Adrenal gland (tissue), 5 donors: ENCODE data around the gene RPL13.

Experiments
- CTCF ChIP-seq, 6 experiments: fragments of 450-650 bp in 4 of 6; fragments of 200-600 bp in 2 of 6; sonication (generic) in 1 of 6; IDR thresholded peaks; 1 replicate in 5 of 6; 2 replicates in 1 of 6; pipeline versions ENCODE4 v1.5.1 to v1.8.0; 2016 to 2021; ENCODE audit warnings: antibody characterized with exemption in 6 of 6, mild to moderate bottlenecking in 2 of 6, moderate library complexity in 1 of 6
- POLR2A ChIP-seq, 2 donors: fragments of 450-650 bp; IDR thresholded peaks; one replicate each; pipeline ENCODE4 v1.6.1; 2017; ENCODE audit warnings: antibody characterized with exemption in 2 of 2, mild to moderate bottlenecking in 2 of 2, moderate library complexity in 1 of 2
- donor health status: DM: no; HTN: no; CAD: no.

- TF ChIP-seq CTCF (IDR thresholded peaks at IDR 0.05) (no peak), POLR2A (IDR thresholded peaks at IDR 0.05) (no peak)
These were observed 4.7 kb downstream of the RPL13 start for GRCh38 chr16:89565256-89565505.
